ENCODE data around the gene ERLEC1.
"Not testable (repeated sequence)": the region's sequence is repeated elsewhere in the genome, so short reads cannot be mapped to it uniquely, and the experiment has no call there.

The ERLEC1 gene

GRCh38 chr2:53784436-53784835 lies 2.4 kb upstream of the ERLEC1 start:
- no peak for DNase-seq

- DNase-seq, result no peak
Observed at GRCh38 chr2:53785366-53785765, 1.5 kb upstream of the ERLEC1 start.

- peak; percentile 48 for DNase-seq
Observed at GRCh38 chr2:53786352-53786704, 516 bp upstream of the ERLEC1 start.

GRCh38 chr2:53787614-53788289 lies 908 bp downstream of the ERLEC1 start:
- no peak for DNase-seq

- no peak for DNase-seq
Observed at GRCh38 chr2:53793261-53793660, 6.4 kb downstream of the ERLEC1 start.

GRCh38 chr2:53793821-53794220 lies 7.0 kb downstream of the ERLEC1 start:
- DNase-seq, result no peak

- DNase-seq, result no peak
Observed at GRCh38 chr2:53801547-53801946, 14.7 kb downstream of the ERLEC1 start.

GRCh38 chr2:53802617-53803151 lies 15.8 kb downstream of the ERLEC1 start:
- no peak for DNase-seq

GRCh38 chr2:53811601-53812000 lies 24.8 kb downstream of the ERLEC1 start:
- no peak for DNase-seq

GRCh38 chr2:53813151-53813550 lies 26.3 kb downstream of the ERLEC1 start:
- DNase-seq, result no peak

- no peak for DNase-seq
Observed at GRCh38 chr2:53818854-53819435, 32.1 kb downstream of the ERLEC1 start.

GRCh38 chr2:53819634-53820033 lies 32.8 kb downstream of the ERLEC1 start:
- no peak for DNase-seq

GRCh38 chr2:53820048-53820447 lies 33.2 kb downstream of the ERLEC1 start:
- DNase-seq, result no peak

- DNase-seq, result no peak
Observed at GRCh38 chr2:53820711-53821110, 33.9 kb downstream of the ERLEC1 start.

GRCh38 chr2:53821810-53822209 lies 35.0 kb downstream of the ERLEC1 start:
- no peak for DNase-seq

GRCh38 chr2:53823639-53824038 lies 36.8 kb downstream of the ERLEC1 start:
- not testable (repeated sequence) for DNase-seq

GRCh38 chr2:53826030-53826410 lies 39.2 kb downstream of the ERLEC1 start:
- DNase-seq, result no peak

- no peak for DNase-seq
Observed at GRCh38 chr2:53826587-53827397, 39.9 kb downstream of the ERLEC1 start.

GRCh38 chr2:53827398-53828175 lies 40.7 kb downstream of the ERLEC1 start:
- DNase-seq, result no peak

- DNase-seq, result no peak
Observed at GRCh38 chr2:53828331-53828730, 41.5 kb downstream of the ERLEC1 start.

GRCh38 chr2:53829273-53829979 lies 42.6 kb downstream of the ERLEC1 start:
- DNase-seq, result no peak

GRCh38 chr2:53829980-53830290 lies 43.1 kb downstream of the ERLEC1 start:
- DNase-seq, result not testable (repeated sequence)

- no peak for DNase-seq
Observed at GRCh38 chr2:53840580-53840979, 53.7 kb downstream of the ERLEC1 start.

Data from DMS79 (cell line).